Fibroblast of peridontal ligament (primary cell): ENCODE measurements around the gene FAM204A.

Experiments
- DNase-seq: peaks from one replicate; pipeline ENCODE4 v3.0.0-alpha.2; 2010; ENCODE audit errors: extremely low read depth

FAM204A gene

DNA sequence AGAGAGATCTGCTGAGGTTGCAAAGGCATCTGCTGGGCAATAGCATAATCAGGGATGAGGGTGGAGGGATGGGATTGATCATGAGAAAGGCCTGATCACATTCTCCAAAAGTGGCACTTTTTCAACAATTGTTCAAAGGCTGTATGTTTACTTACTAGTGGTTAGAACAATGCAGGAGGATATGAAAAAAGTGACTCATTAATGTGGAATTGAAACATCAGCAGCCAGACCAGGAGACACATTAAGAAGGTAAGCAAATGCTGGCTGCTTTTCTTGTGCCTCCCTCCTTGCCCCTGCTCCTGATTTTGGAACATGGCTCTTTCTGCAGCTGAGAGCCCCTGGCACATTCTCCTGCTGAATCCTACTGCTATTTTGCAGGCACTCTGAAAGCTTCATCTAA, 63.5 kb downstream of the FAM204A start:
- DNase-seq, result no peak

DNA sequence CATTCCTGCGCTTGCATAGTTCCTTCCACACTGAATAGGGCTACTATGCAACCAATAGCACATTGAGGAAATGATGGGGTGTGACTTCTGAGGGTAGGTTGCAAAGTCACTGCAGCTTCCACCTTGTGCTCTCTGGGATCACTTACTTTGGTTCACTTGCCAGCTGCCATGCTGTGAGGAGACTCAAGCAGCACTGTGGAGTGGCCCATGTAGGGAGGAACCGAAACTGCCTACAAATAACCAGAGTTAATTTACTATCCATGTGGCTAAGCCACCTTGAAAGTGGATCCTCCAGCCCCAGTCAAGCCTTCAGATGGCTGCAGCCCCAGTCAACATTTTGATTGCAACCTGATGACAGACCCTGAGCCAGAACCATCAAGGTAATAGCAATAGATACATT, 64.3 kb downstream of the FAM204A start:
- no peak for DNase-seq

GRCh38 chr10:118276727-118277126, 65.4 kb downstream of the FAM204A start:
- no peak for DNase-seq

- DNase-seq, result no peak
These were observed 65.9 kb downstream of the FAM204A start for GRCh38 chr10:118276204-118276603.

GRCh38 chr10:118273662-118274061, 68.5 kb downstream of the FAM204A start:
- no peak for DNase-seq

DNA sequence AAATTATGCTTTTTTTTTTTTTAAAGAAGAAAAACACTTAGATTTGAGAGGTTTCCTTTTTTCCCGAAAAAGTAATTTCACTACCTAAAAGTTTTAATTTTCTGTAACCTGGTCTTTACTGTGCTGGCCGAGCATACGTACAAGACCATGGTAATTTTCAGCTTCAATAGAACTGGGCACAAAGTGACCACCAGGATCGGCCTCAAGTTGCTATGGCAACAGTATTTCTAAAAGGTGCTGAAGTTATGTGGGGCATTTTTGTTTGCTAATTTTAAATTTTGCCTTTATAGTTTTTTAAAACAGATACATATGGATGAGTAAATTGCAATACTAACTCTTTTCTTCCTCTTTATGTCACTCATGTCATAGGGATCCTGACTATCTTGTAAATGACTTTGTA, 69.4 kb downstream of the FAM204A start:
- no peak for DNase-seq

DNA sequence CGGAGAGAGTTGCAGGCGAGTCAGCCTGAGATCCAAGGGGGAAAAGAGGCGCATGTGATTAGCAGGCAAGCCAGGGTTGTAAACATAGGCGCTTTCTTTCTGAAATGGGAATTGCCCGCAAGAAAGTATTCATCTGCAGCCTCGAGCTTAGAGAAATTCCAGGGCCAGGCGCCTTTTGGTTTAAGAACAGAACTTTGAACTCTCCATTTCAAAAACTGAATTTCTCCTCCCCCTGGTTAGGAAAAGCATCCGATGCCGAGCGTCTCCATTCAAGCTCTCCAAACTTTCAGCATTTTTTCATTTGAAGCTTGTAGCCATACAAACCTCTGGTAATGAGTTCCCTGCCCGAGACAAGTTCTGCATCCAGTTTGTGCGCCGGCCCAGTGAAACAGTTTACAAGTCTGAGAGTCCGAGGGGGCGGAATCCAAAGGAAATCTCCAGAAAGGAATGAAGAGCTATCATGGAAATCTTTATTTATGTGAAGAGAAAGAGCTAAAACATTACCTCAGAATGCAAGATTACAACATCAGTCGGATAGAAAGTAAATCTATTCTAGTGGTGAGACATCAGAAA, 69.9 kb downstream of the FAM204A start:
- DNase-seq, result peak; percentile 23

GRCh38 chr10:118271671-118272070, 70.5 kb downstream of the FAM204A start:
- no peak for DNase-seq

GRCh38 chr10:118266098-118266748, 75.9 kb downstream of the FAM204A start:
- DNase-seq, result no peak

GRCh38 chr10:118264838-118265470, 77.2 kb downstream of the FAM204A start:
- DNase-seq, result no peak

DNA sequence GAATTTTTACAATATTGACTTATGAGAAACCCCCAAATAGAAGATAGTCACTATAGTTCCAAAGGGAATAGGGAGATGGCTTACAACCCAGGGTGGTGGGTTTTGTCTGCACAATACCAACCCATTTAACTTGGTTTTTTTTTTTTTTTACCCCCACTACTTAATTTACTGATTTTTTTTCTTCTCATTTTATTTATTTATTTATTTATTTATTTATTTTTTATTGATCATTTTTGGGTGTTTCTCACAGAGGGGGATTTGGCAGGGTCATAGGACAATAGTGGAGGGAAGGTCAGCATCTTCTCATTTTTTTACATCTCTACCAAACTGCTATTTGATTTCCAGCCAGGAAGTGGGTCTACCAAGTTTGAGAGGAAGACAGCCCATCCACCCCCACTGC, 77.9 kb downstream of the FAM204A start:
- no peak for DNase-seq

DNA sequence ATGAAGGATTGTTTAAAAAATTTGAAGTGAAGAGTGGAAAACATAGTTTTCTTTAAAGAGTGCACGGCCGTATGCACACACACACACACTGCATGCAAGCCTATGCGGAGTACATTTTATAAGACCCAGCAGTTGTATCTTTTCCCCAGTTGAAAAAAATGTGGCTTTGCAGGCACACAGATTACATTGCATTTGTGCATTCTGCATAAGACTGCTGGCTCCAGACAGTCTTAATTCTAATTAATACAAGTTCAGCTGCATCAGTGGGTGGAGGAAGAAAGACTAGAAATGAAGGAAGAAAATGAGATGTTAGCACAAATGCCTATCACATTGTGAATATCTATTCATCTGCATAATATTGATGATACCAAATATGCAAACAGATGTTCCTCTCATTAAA, 79.6 kb downstream of the FAM204A start:
- no peak for DNase-seq

- DNase-seq, result no peak
These were observed 82.7 kb downstream of the FAM204A start for GRCh38 chr10:118259288-118259906.

- DNase-seq, result no peak
These were observed 83.8 kb downstream of the FAM204A start for GRCh38 chr10:118258285-118258684.

- DNase-seq, result no peak
These were observed 85.1 kb downstream of the FAM204A start for GRCh38 chr10:118256825-118257570.

GRCh38 chr10:118256209-118256608, 85.9 kb downstream of the FAM204A start:
- no peak for DNase-seq

DNA sequence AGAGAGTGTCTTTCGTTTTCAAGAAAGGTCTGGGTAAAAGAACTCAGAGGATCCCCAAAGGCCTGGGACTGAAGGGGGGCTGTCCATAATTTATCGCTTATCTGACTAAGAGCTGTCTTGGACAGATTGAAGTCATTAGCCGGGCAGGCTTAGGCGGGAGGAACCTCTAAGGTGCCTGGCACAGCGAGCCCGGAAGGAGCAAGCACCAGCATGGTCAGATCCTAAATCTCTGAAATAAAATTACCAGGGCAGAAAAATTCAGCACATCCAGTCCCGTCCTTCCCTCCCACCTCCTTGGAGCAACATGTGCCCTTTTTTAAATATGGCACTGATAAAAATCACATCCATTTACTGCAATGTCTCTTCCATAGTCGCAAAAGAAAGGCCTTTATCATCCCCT, 86.8 kb downstream of the FAM204A start:
- no peak for DNase-seq

GRCh38 chr10:118254654-118255053, 87.5 kb downstream of the FAM204A start:
- no peak for DNase-seq

GRCh38 chr10:118253397-118253796, 88.7 kb downstream of the FAM204A start:
- no peak for DNase-seq

GRCh38 chr10:118251791-118252190, 90.3 kb downstream of the FAM204A start:
- no peak for DNase-seq

DNA sequence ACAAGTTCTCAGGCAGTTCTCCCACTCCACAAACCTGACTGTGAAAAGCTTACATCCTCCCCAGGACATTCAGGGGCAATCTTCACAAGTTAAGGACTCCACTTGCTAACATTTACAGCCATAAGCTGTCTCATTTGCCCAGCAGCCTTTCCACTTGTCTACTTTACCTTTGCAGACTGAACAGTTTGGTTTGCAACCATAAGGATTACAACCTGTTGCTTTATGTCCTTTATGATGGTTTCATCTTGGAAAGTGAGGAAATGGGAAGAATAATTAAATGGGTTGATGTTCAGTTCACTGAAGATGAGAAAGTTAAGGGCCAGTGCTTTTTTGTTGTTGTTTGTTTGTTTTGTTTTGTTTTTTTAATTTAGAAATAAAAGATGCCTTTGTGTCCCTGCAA, 92.4 kb downstream of the FAM204A start:
- DNase-seq, result no peak
